Endothelial cell of umbilical vein (primary cell): Measurements from ENCODE around the gene ARL3. TPM values are rescaled to one million over a fixed set of nuclear protein-coding genes. Genes with fewer than 3 reads are reported as not detected.
A peak's percentile ranks its signal among the peaks of the same experiment; 100 is the strongest.

Source experiments
- BruUV-seq: library from RNA; stranded (reverse); fragments of 400-500 nt; replicated peaks from 2 replicates; lab custom pipeline; 2021; lab: Mats Ljungman, UMichigan
- CTCF ChIA-PET: fragments of 300-600, 350-600 bp; sonication (Branson Sonifier 250); formaldehyde crosslinking; loops from one replicate; lab custom pipeline; 2021; ENCODE audit warnings: antibody characterized with exemption, inconsistent platforms; lab: Charles Lee
- POLR2A ChIA-PET: fragments of 300-600, 350-600 bp; sonication (Branson Sonifier 250); formaldehyde crosslinking; loops from one replicate; lab custom pipeline; 2021; ENCODE audit warnings: antibody characterized with exemption, inconsistent platforms; lab: Charles Lee
- DNase-seq: peaks from one replicate; pipeline ENCODE4 v3.0.0-alpha.2; 2011; ENCODE audit warnings: low read depth, low spot score
- FAIRE-seq: peaks from 2 replicates; lab custom pipeline; 2011; peaks lifted over from hg19 to GRCh38; lab: Jason Lieb, UNC
- H2AFZ ChIP-seq: 2 replicates; pipeline ENCODE4 v1.6.0; 2012; ENCODE audit warnings: low read depth, low read length, control low read depth, inconsistent platforms
- H3K27ac ChIP-seq: 2 replicates; pipeline ENCODE4 v1.5.1; 2011; ENCODE audit warnings: low read depth, mild to moderate bottlenecking, control low read depth, low read length, moderate library complexity; ENCODE audit not compliant: insufficient read depth
- H3K27me3 ChIP-seq, 2 experiments: 2 replicates each; pipeline versions ENCODE4 v1.6.0 to v1.6.1; 2011; ENCODE audit warnings: low read length in 2 of 2, mixed read lengths in 1 of 2; ENCODE audit not compliant: control insufficient read depth in 2 of 2, insufficient read depth in 2 of 2
- H3K36me3 ChIP-seq, 2 experiments: 2 replicates in 1 of 2; 3 replicates in 1 of 2; pipeline ENCODE4 v1.5.1; 2011; ENCODE audit warnings: low read length in 2 of 2, mild to moderate bottlenecking in 1 of 2, moderate library complexity in 1 of 2; ENCODE audit not compliant: control insufficient read depth in 2 of 2, insufficient read depth in 2 of 2; ENCODE audit errors: extremely low read depth in 1 of 2
- H3K4me1 ChIP-seq: 3 replicates; pipeline ENCODE4 v1.5.1; 2011; ENCODE audit warnings: mild to moderate bottlenecking, low read length; ENCODE audit not compliant: control insufficient read depth, insufficient read depth; ENCODE audit errors: extremely low read depth
- H3K4me2 ChIP-seq: 2 replicates; pipeline ENCODE4 v1.6.1; 2011; ENCODE audit warnings: low read length, control low read depth, mixed read lengths; ENCODE audit not compliant: insufficient read depth
- H3K4me3 ChIP-seq, 3 experiments: fragments of 200-600 bp in 1 of 3; sonication (generic), shearing (Covaris generic) in 1 of 3; replicated peaks in 1 of 3; 2 replicates each; pipeline ENCODE4 v1.5.1; 2011 to 2016; ENCODE audit warnings: control low read depth in 3 of 3, low read length in 3 of 3, mild to moderate bottlenecking in 2 of 3, inconsistent platforms in 1 of 3, low read depth in 1 of 3, moderate library complexity in 1 of 3; ENCODE audit not compliant: insufficient read depth in 1 of 3
- H3K79me2 ChIP-seq: 2 replicates; pipeline ENCODE4 v1.6.0; 2012; ENCODE audit warnings: low read length, inconsistent platforms; ENCODE audit not compliant: control insufficient read depth, insufficient read depth
- H3K9ac ChIP-seq: replicated peaks from 2 replicates; pipeline ENCODE3; 2011; ENCODE audit warnings: low read length, control low read depth; ENCODE audit not compliant: insufficient read depth; ENCODE audit errors: extremely low read depth
- H3K9me1 ChIP-seq: replicated peaks from 3 replicates; pipeline ENCODE4 v1.6.0; 2011; ENCODE audit warnings: mild to moderate bottlenecking, low read length; ENCODE audit not compliant: control insufficient read depth, insufficient read depth; ENCODE audit errors: extremely low read depth
- H3K9me3 ChIP-seq: replicated peaks from 2 replicates; pipeline ENCODE4 v1.5.1; 2012; ENCODE audit warnings: low read length, inconsistent platforms; ENCODE audit not compliant: control insufficient read depth, insufficient read depth
- H4K20me1 ChIP-seq: replicated peaks from 2 replicates; pipeline ENCODE3; 2011; ENCODE audit warnings: mild to moderate bottlenecking, low read length; ENCODE audit not compliant: control insufficient read depth, insufficient read depth; ENCODE audit errors: extremely low read depth
- CTCF ChIP-seq, 2 donors: IDR thresholded peaks; 1 replicate in 1 of 2; 2 replicates in 1 of 2; pipeline ENCODE4 v1.5.1; 2011; ENCODE audit warnings: low read length in 2 of 2, mild to moderate bottlenecking in 2 of 2, moderate library complexity in 2 of 2, control low read depth in 1 of 2, inconsistent platforms in 1 of 2, low read depth in 1 of 2; ENCODE audit not compliant: insufficient read depth in 1 of 2; ENCODE audit errors: extremely low read depth in 1 of 2
- EZH2 ChIP-seq: IDR thresholded peaks from 2 replicates; pipeline ENCODE4 v1.6.1; 2012; ENCODE audit warnings: borderline replicate concordance, low read depth, mild to moderate bottlenecking, moderate library complexity, low read length, inconsistent platforms; ENCODE audit not compliant: severe bottlenecking
- FOS ChIP-seq: IDR thresholded peaks from 2 replicates; pipeline ENCODE4 v1.6.1; 2011; ENCODE audit warnings: mild to moderate bottlenecking, low read length, moderate library complexity, borderline replicate concordance; ENCODE audit not compliant: insufficient read depth
- GATA2 ChIP-seq: IDR thresholded peaks from 2 replicates; pipeline ENCODE4 v1.7.0; 2011; ENCODE audit warnings: low read depth, mild to moderate bottlenecking, moderate library complexity, mixed read lengths, low read length; ENCODE audit not compliant: insufficient read length, insufficient read depth
- JUN ChIP-seq: IDR thresholded peaks from 2 replicates; pipeline ENCODE4 v1.6.1; 2011; ENCODE audit warnings: borderline replicate concordance, low read depth; ENCODE audit not compliant: insufficient read length, insufficient read depth
- MAX ChIP-seq: IDR thresholded peaks from 2 replicates; pipeline ENCODE4 v1.6.1; 2011; ENCODE audit not compliant: insufficient read depth, insufficient read length
- MYC ChIP-seq: IDR thresholded peaks from one replicate; pipeline ENCODE4 v1.6.1; 2011; ENCODE audit warnings: mild to moderate bottlenecking, low read depth, low read length
- POLR2A ChIP-seq: IDR thresholded peaks from 2 replicates; pipeline ENCODE4 v1.6.1; 2012; ENCODE audit warnings: low read depth, mild to moderate bottlenecking, control low read depth, low read length
- POLR2AphosphoS5 ChIP-seq: IDR thresholded peaks from 2 replicates; pipeline ENCODE4 v1.6.1; 2012; ENCODE audit warnings: low read depth, mild to moderate bottlenecking, control low read depth, low read length, moderate library complexity; ENCODE audit not compliant: insufficient read depth
- dilution Hi-C: fragments of 300-500 bp; cut with MboI; formaldehyde crosslinking; loops from one replicate; pipeline ENCODE4 v1.15.0; 2019; ENCODE audit warnings: low sequenced_read_pairs; ENCODE audit not compliant: extremely low pct_ligation_motif_present
- intact Hi-C: fragments of 100-400 bp; cut with micrococcal nuclease; formaldehyde crosslinking; loops from one replicate; pipeline ENCODE4 v1.10.0; 2022
- polyA plus RNA-seq, 4 experiments: library from polyadenylated mRNA; depleted of rRNA in 3 of 4; stranded (reverse) in 3 of 4; unstranded in 1 of 4; fragments of >200 nt; gene quantifications; 2 replicates each; pipeline versions ENCODE4 v1.2.1 to v1.2.3, GENCODE V29; 2011 to 2012; ENCODE audit warnings: missing spikeins in 1 of 4
- total RNA-seq: library from RNA; stranded (reverse); gene quantifications from 2 replicates; pipeline ENCODE4 v1.2.3, GENCODE V29; 2021

ARL3 gene
- total and polyA plus RNA-seq, 2 donors (not counting 3 experiments of a cell fraction or from before 2014, with no cell fraction given), result 6.6 to 11.0 TPM

GRCh38 chr10:102673236-102673818 lies 40.9 kb downstream of the ARL3 start:
- H3K4me3 ChIP-seq, result no peak overlapping the region
- no peaks in the 10 kb centered on the region for H3K36me3 ChIP-seq
- H3K4me2 ChIP-seq, result peak overlapping the region; percentile 1
- no peak for TF ChIP-seq EZH2
- no peak for TF ChIP-seq POLR2A
- TF ChIP-seq GATA2, result no peak
- TF ChIP-seq MYC, result no peak
- TF ChIP-seq MAX, result no peak
- TF ChIP-seq FOS, result no peak
- TF ChIP-seq JUN, result no peak
- no peak for TF ChIP-seq CTCF (IDR thresholded peaks at IDR 0.05; ENCODE audit: extremely low read depth in 1 of 2, insufficient read depth in 1 of 2, low read depth in 1 of 2, low read length in 2 of 2)
- no peak for TF ChIP-seq POLR2AphosphoS5
- H3K9me3 ChIP-seq, result no peaks in the 10 kb centered on the region
- H4K20me1 ChIP-seq, result no peaks in the 10 kb centered on the region
- no peak for FAIRE-seq
- intact Hi-C loops, result no loop called here
- dilution Hi-C loops, result no loop called here
- POLR2A ChIA-PET, result no interaction called here
- H3K9ac ChIP-seq, result no peak overlapping the region
- no peak overlapping the region for H3K27ac ChIP-seq
- no peak for DNase-seq
- H3K79me2 ChIP-seq, result no peaks in the 10 kb centered on the region
- no peaks in the 10 kb centered on the region for H3K9me1 ChIP-seq
- peak overlapping the region; percentile 82 for H2AFZ ChIP-seq
- CTCF ChIA-PET, result interaction anchor here (1.0 to 8.1 kb wide), 5 partner anchors 9 to 228 kb away, joined by 3 to 75 read pairs (median 4); partner anchors contain the start of genes ARL3 and SUFU
- H3K4me1 ChIP-seq, result peaks cover 5% of the 10 kb centered on the region
- no peaks in the 10 kb centered on the region for H3K27me3 ChIP-seq
- no TSS peak for BruUV-seq
